GM21360 (cell line): ENCODE results near the gene PROP1.
"Not testable (repeated sequence)": the region's sequence is repeated elsewhere in the genome, so short reads cannot be mapped to it uniquely, and the experiment has no call there.

ENCODE experiments used
- ATAC-seq: cut with Tn5 transposase; IDR thresholded peaks from one replicate; pipeline ENCODE4 v1.9.1; 2021; ENCODE audit warnings: mild to moderate bottlenecking, moderate library complexity; ENCODE audit not compliant: unreplicated experiment

PROP1 gene

GRCh38 chr5:177995691-177996595, at the start of gene PROP1:
Gene PROP1, minus strand, starts transcription at chr5:177996242. Its CDS starts 309 bp downstream, at chr5:177995933.
- ATAC-seq: no peak

GRCh38 chr5:178019379-178020030, 23.5 kb upstream of the PROP1 start:
- not testable (repeated sequence) for ATAC-seq

- ATAC-seq: not testable (repeated sequence)
These were observed 16.7 kb upstream of the PROP1 start for GRCh38 chr5:178012758-178013157.

GRCh38 chr5:178011816-178012554, 15.9 kb upstream of the PROP1 start:
- ATAC-seq: not testable (repeated sequence)

- ATAC-seq: not testable (repeated sequence)
These were observed 11.2 kb upstream of the PROP1 start for GRCh38 chr5:178007272-178007671.

GRCh38 chr5:178006536-178007231, 10.6 kb upstream of the PROP1 start:
- ATAC-seq: not testable (repeated sequence)

GRCh38 chr5:178006181-178006535, 10.1 kb upstream of the PROP1 start:
- not testable (repeated sequence) for ATAC-seq

GRCh38 chr5:177997846-177998245, 1.8 kb upstream of the PROP1 start:
- ATAC-seq: no peak

- ATAC-seq: no peak
These were observed 1.3 kb upstream of the PROP1 start for GRCh38 chr5:177997319-177997670.

GRCh38 chr5:177996660-177997318, 747 bp upstream of the PROP1 start:
- ATAC-seq: no peak

GRCh38 chr5:177994561-177995190, 1.4 kb downstream of the PROP1 start:
- ATAC-seq: no peak

- no peak for ATAC-seq
These were observed 2.0 kb downstream of the PROP1 start for GRCh38 chr5:177994063-177994462.

- no peak for ATAC-seq
These were observed 3.6 kb downstream of the PROP1 start for GRCh38 chr5:177992466-177992865.

- no peak for ATAC-seq
These were observed 6.9 kb downstream of the PROP1 start for GRCh38 chr5:177988989-177989625.

- ATAC-seq: no peak
These were observed 8.7 kb downstream of the PROP1 start for GRCh38 chr5:177987326-177987725.

GRCh38 chr5:177985430-177986040, 10.5 kb downstream of the PROP1 start:
- ATAC-seq: no peak

GRCh38 chr5:177984584-177985206, 11.3 kb downstream of the PROP1 start:
- no peak for ATAC-seq

- ATAC-seq: no peak
These were observed 12.1 kb downstream of the PROP1 start for GRCh38 chr5:177983763-177984583.
